Ascending aorta (tissue), 2 donors: Measurements from ENCODE around the gene FUZ. TPM values are rescaled to one million over a fixed set of nuclear protein-coding genes. Genes with fewer than 3 reads are reported as not detected.

Source experiments
- DNase-seq, 2 donors: peaks; one replicate each; pipeline ENCODE4 v3.0.0-alpha.2; 2019; ENCODE audit warnings: low spot score in 2 of 2
- H3K27ac ChIP-seq, 2 donors: fragments of 200-600 bp; sonication (generic); one replicate each; pipeline ENCODE4 v1.5.1; 2016 to 2017; ENCODE audit warnings: mild to moderate bottlenecking in 1 of 2
- H3K27me3 ChIP-seq: fragments of 200-600 bp; sonication (generic); one replicate; pipeline ENCODE4 v1.5.1; 2017
- H3K36me3 ChIP-seq, 2 donors: fragments of 200-600 bp; sonication (generic); one replicate each; pipeline ENCODE4 v1.5.1; 2016
- H3K4me1 ChIP-seq, 2 donors: fragments of 200-600 bp; sonication (generic); one replicate each; pipeline ENCODE4 v1.5.1; 2016 to 2017; ENCODE audit warnings: mild to moderate bottlenecking in 1 of 2
- H3K4me3 ChIP-seq, 2 donors: fragments of 200-600 bp; sonication (generic); one replicate each; pipeline ENCODE4 v1.5.1; 2016 to 2017; ENCODE audit warnings: mild to moderate bottlenecking in 1 of 2
- H3K9me3 ChIP-seq, 2 donors: fragments of 200-600 bp; sonication (generic); one replicate each; pipeline ENCODE4 v1.5.1; 2016
- CTCF ChIP-seq, 3 experiments: fragments of 200-600 bp in 2 of 3; fragments of 450-650 bp in 1 of 3; sonication (generic) in 2 of 3; IDR thresholded peaks; one replicate each; pipeline ENCODE4 v1.5.1; 2016 to 2019; ENCODE audit warnings: antibody characterized with exemption in 3 of 3, mild to moderate bottlenecking in 1 of 3, moderate library complexity in 1 of 3
- intact Hi-C: fragments of 100-400 bp; cut with DNase I; formaldehyde crosslinking; loops from one replicate; pipeline ENCODE4 v1.15.1; 2023
- total RNA-seq: library from RNA; depleted of rRNA; stranded (reverse); fragments of >200 nt; gene quantifications from one replicate; pipeline ENCODE4 v1.1.0, GENCODE V29; 2016

The FUZ gene
- total RNA-seq, 1 donor from 2014 or later = 22.1 TPM

GRCh38 chr19:49852631-49853126 lies 39.6 kb upstream of the FUZ start:
- DNase-seq = no peak
- no peaks in the 10 kb centered on the region for H3K9me3 ChIP-seq
- H3K27me3 ChIP-seq = no peaks in the 10 kb centered on the region
- intact Hi-C loops = loop anchor here (10.0 kb wide), 1 partner anchor 1218 kb away; the partner anchor contains the start of gene DBP
- H3K4me3 ChIP-seq = peak overlapping the region; percentile 85 to 90
- peaks cover 22 to 33% of the 10 kb centered on the region in 2 donors for H3K36me3 ChIP-seq
- H3K4me1 ChIP-seq = peaks cover 4 to 10% of the 10 kb centered on the region in 2 donors
- H3K27ac ChIP-seq = no peak overlapping the region
- TF ChIP-seq CTCF (IDR thresholded peaks at IDR 0.05) = no peak

GRCh38 chr19:49851456-49852259 lies 38.6 kb upstream of the FUZ start:
- peak overlapping the region; percentile 99 to 100 for H3K27ac ChIP-seq
- no peak for TF ChIP-seq CTCF (IDR thresholded peaks at IDR 0.05)
- H3K9me3 ChIP-seq = no peaks in the 10 kb centered on the region
- no peaks in the 10 kb centered on the region for H3K27me3 ChIP-seq
- intact Hi-C loops = loop anchor here (1.0 to 10.0 kb wide), 3 partner anchors 16 to 1217 kb away; partner anchors contain the start of genes DBP, PNKP and PRMT1
- H3K4me1 ChIP-seq = peaks cover 4 to 10% of the 10 kb centered on the region in 2 donors
- peaks cover 12 to 22% of the 10 kb centered on the region in 2 donors for H3K36me3 ChIP-seq
- DNase-seq = no peak
- H3K4me3 ChIP-seq = peak overlapping the region; percentile 85 to 90

GRCh38 chr19:49850487-49851342 lies 37.6 kb upstream of the FUZ start, which contains the start of gene PTOV1:
Gene PTOV1 (plus strand): TSS chr19:49851159.
- intact Hi-C loops = loop anchor here (1.0 to 10.0 kb wide), 7 partner anchors 17 to 1216 kb away; partner anchors contain the start of genes DBP, FUZ, MED25 and PNKP
- peak; percentile 51 to 96 for DNase-seq
- Histone ChIP-seq H3K4me1 (peaks cover 4 to 10% of the 10 kb centered on the region in 2 donors), H3K36me3 (peaks cover 8 to 13% of the 10 kb centered on the region in 2 donors), H3K27me3 (no peaks in the 10 kb centered on the region), H3K27ac (peak within 1 kb of the TSS; percentile 99 to 100), H3K4me3 (peak within 1 kb of the TSS; percentile 85 to 90), H3K9me3 (no peaks in the 10 kb centered on the region)
- peak in 1 of 3 experiments; percentile 4 for TF ChIP-seq CTCF (IDR thresholded peaks at IDR 0.05)

GRCh38 chr19:49850221-49850486 lies 37.1 kb upstream of the FUZ start:
- no peak for DNase-seq
- intact Hi-C loops = loop anchor here (1.0 to 10.0 kb wide), 6 partner anchors 32 to 1215 kb away; partner anchors contain the start of genes DBP, FUZ, MED25 and PRMT1
- Histone ChIP-seq H3K9me3 (no peaks in the 10 kb centered on the region), H3K27ac (peak overlapping the region; percentile 99 to 100), H3K4me1 (peaks cover 4 to 10% of the 10 kb centered on the region in 2 donors), H3K36me3 (peaks cover 8% of the 10 kb centered on the region in 2 donors), H3K4me3 (peak overlapping the region; percentile 85 to 90), H3K27me3 (no peaks in the 10 kb centered on the region)
- no peak for TF ChIP-seq CTCF (IDR thresholded peaks at IDR 0.05)
